HEK293 (cell line): Measurements from ENCODE around the gene GJA3.

Source experiments
- CTCF ChIP-seq: fragments of 450-650 bp; formaldehyde crosslinking; IDR thresholded peaks from 2 replicates; pipeline ENCODE4 v1.5.1; 2016; ENCODE audit warnings: missing biosample characterization, missing genetic modification characterization
- EGR2 ChIP-seq: fragments of 450-650 bp; formaldehyde crosslinking; IDR thresholded peaks from 2 replicates; pipeline ENCODE4 v1.5.1; 2016; ENCODE audit warnings: low read depth, missing biosample characterization, missing genetic modification characterization
- GLIS2 ChIP-seq: fragments of 450-650 bp; formaldehyde crosslinking; IDR thresholded peaks from 2 replicates; pipeline ENCODE4 v1.5.1; 2016; ENCODE audit warnings: missing biosample characterization, missing genetic modification characterization
- REST ChIP-seq: fragments of 450-650 bp; formaldehyde crosslinking; IDR thresholded peaks from 2 replicates; pipeline ENCODE4 v1.5.1; 2016; ENCODE audit warnings: missing biosample characterization, missing genetic modification characterization
- YY1 ChIP-seq: fragments of 450-650 bp; formaldehyde crosslinking; IDR thresholded peaks from 2 replicates; pipeline ENCODE4 v1.5.1; 2018; ENCODE audit warnings: missing biosample characterization, missing genetic modification characterization
- ZBTB11 ChIP-seq: fragments of 450-650 bp; formaldehyde crosslinking; conservative IDR thresholded peaks from 2 replicates; pipeline ENCODE4 v1.5.1; 2016; ENCODE audit warnings: low read depth, missing biosample characterization, missing genetic modification characterization
- ZBTB49 ChIP-seq: fragments of 450-650 bp; formaldehyde crosslinking; IDR thresholded peaks from 2 replicates; pipeline ENCODE4 v1.5.1; 2016; ENCODE audit warnings: missing biosample characterization, missing genetic modification characterization, low read depth
- ZEB2 ChIP-seq: fragments of 450-650 bp; formaldehyde crosslinking; IDR thresholded peaks from 2 replicates; pipeline ENCODE4 v1.5.1; 2016; ENCODE audit warnings: missing biosample characterization, missing genetic modification characterization
- ZFHX2 ChIP-seq: fragments of 450-650 bp; formaldehyde crosslinking; conservative IDR thresholded peaks from 2 replicates; pipeline ENCODE4 v1.5.1; 2016; ENCODE audit warnings: missing biosample characterization, missing genetic modification characterization
- ZFP37 ChIP-seq: fragments of 450-650 bp; formaldehyde crosslinking; IDR thresholded peaks from 2 replicates; pipeline ENCODE4 v1.5.1; 2016; ENCODE audit warnings: missing biosample characterization, missing genetic modification characterization
- ZNF10 ChIP-seq: fragments of 450-650 bp; formaldehyde crosslinking; IDR thresholded peaks from 2 replicates; pipeline ENCODE4 v1.5.1; 2017; ENCODE audit warnings: missing biosample characterization, missing genetic modification characterization
- ZNF146 ChIP-seq: fragments of 450-650 bp; formaldehyde crosslinking; IDR thresholded peaks from 2 replicates; pipeline ENCODE4 v1.5.1; 2016; ENCODE audit warnings: missing biosample characterization, missing genetic modification characterization
- ZNF184 ChIP-seq: fragments of 450-650 bp; IDR thresholded peaks from 2 replicates; pipeline ENCODE4 v1.5.1; 2018; ENCODE audit warnings: missing biosample characterization, mild to moderate bottlenecking, missing genetic modification characterization
- ZNF341 ChIP-seq: fragments of 450-650 bp; formaldehyde crosslinking; IDR thresholded peaks from 2 replicates; pipeline ENCODE4; 2016; ENCODE audit warnings: low read depth, missing biosample characterization, missing genetic modification characterization
- ZNF423 ChIP-seq: fragments of 450-650 bp; formaldehyde crosslinking; IDR thresholded peaks from 2 replicates; pipeline ENCODE4 v1.5.1; 2016; ENCODE audit warnings: missing biosample characterization, missing genetic modification characterization
- ZNF433 ChIP-seq: fragments of 450-650 bp; formaldehyde crosslinking; IDR thresholded peaks from 2 replicates; pipeline ENCODE4 v1.5.1; 2016; ENCODE audit warnings: missing biosample characterization, missing genetic modification characterization, low read depth
- ZNF473 ChIP-seq: fragments of 450-650 bp; formaldehyde crosslinking; IDR thresholded peaks from 2 replicates; pipeline ENCODE4 v1.5.1; 2017; ENCODE audit warnings: missing biosample characterization, missing genetic modification characterization
- ZNF621 ChIP-seq: fragments of 450-650 bp; formaldehyde crosslinking; IDR thresholded peaks from 2 replicates; pipeline ENCODE4 v1.5.1; 2017; ENCODE audit warnings: missing biosample characterization, missing genetic modification characterization
- ZNF623 ChIP-seq: fragments of 450-650 bp; formaldehyde crosslinking; IDR thresholded peaks from 2 replicates; pipeline ENCODE4 v1.5.1; 2016; ENCODE audit warnings: missing biosample characterization, missing genetic modification characterization
- ZNF658 ChIP-seq: fragments of 450-650 bp; formaldehyde crosslinking; IDR thresholded peaks from 2 replicates; pipeline ENCODE4; 2016; ENCODE audit warnings: missing biosample characterization, missing genetic modification characterization
- ZNF692 ChIP-seq: fragments of 450-650 bp; formaldehyde crosslinking; IDR thresholded peaks from 2 replicates; pipeline ENCODE4 v1.5.1; 2016; ENCODE audit warnings: missing biosample characterization, missing genetic modification characterization
- ZNF747 ChIP-seq: fragments of 450-650 bp; formaldehyde crosslinking; IDR thresholded peaks from 2 replicates; pipeline ENCODE4 v1.5.1; 2016; ENCODE audit warnings: missing biosample characterization, missing genetic modification characterization
- ZNF768 ChIP-seq: fragments of 450-650 bp; formaldehyde crosslinking; IDR thresholded peaks from 2 replicates; pipeline ENCODE4 v1.5.1; 2018; ENCODE audit warnings: missing biosample characterization, mild to moderate bottlenecking, missing genetic modification characterization
- ZSCAN4 ChIP-seq: fragments of 450-650 bp; formaldehyde crosslinking; IDR thresholded peaks from 2 replicates; pipeline ENCODE4 v1.5.1; 2017; ENCODE audit warnings: missing biosample characterization, missing genetic modification characterization
- ZXDB ChIP-seq: fragments of 450-650 bp; formaldehyde crosslinking; IDR thresholded peaks from 2 replicates; pipeline ENCODE4 v1.5.1; 2016; ENCODE audit warnings: missing biosample characterization, missing genetic modification characterization

GJA3 gene

GRCh38 chr13:20127562-20128458 lies 33.0 kb downstream of the GJA3 start (continued):
- TF ChIP-seq ZNF658, result no peak
- no peak for TF ChIP-seq ZNF433
- no peak for TF ChIP-seq ZNF184 (tag by site-specific recombination)
- TF ChIP-seq ZNF747 (tag by site-specific recombination), result no peak
- TF ChIP-seq ZNF621 (tag by site-specific recombination), result no peak
- TF ChIP-seq ZNF473, result no peak
- TF ChIP-seq YY1 (tag by site-specific recombination), result peak; percentile 46; the same call in 1 of the 2 replicates
- peak; percentile 78 for TF ChIP-seq ZNF692 (tag by site-specific recombination)
- peak; percentile 20; the same call in 1 of the 2 replicates for TF ChIP-seq REST (tag by site-specific recombination)
- TF ChIP-seq ZNF768 (tag by site-specific recombination), result no peak
- TF ChIP-seq ZNF423 (tag by site-specific recombination), result peak; percentile 67
- TF ChIP-seq ZBTB49 (tag by site-specific recombination), result no peak
- TF ChIP-seq ZBTB11 (tag by site-specific recombination), result peak; percentile 65
- TF ChIP-seq ZXDB, result peak; percentile 59
- peak; percentile 42 for TF ChIP-seq ZSCAN4
- TF ChIP-seq GLIS2, result peak; percentile 87
- 0 out of 2 replicates have a peak, but pooled peaks have one; percentile 64 for TF ChIP-seq ZFP37 (tag by site-specific recombination)
- TF ChIP-seq EGR2 (tag by site-specific recombination), result peak; percentile 70
- 0 out of 2 replicates have a peak, but pooled peaks have one; percentile 10 for TF ChIP-seq ZNF10 (tag by site-specific recombination)
- TF ChIP-seq ZNF623 (tag by site-specific recombination), result no peak
- TF ChIP-seq CTCF (tag by site-specific recombination), result peak; percentile 97
- peak; percentile 74 for TF ChIP-seq ZEB2 (tag by site-specific recombination)
- peak; percentile 87 for TF ChIP-seq ZNF341 (tag by site-specific recombination)
- TF ChIP-seq ZNF146, result no peak
- peak; percentile 85 for TF ChIP-seq ZFHX2 (tag by site-specific recombination)
